ENCODE results near the gene MTG2. TPM values are rescaled to one million over a fixed set of nuclear protein-coding genes. Genes with fewer than 3 reads are reported as not detected.
A peak's percentile ranks its signal among the peaks of the same experiment; 100 is the strongest.
"Not testable (repeated sequence)": the region's sequence is repeated elsewhere in the genome, so short reads cannot be mapped to it uniquely, and the experiment has no call there.

The MTG2 gene
- polyA plus RNA-seq, 1 donor = 30.9 TPM

DNA sequence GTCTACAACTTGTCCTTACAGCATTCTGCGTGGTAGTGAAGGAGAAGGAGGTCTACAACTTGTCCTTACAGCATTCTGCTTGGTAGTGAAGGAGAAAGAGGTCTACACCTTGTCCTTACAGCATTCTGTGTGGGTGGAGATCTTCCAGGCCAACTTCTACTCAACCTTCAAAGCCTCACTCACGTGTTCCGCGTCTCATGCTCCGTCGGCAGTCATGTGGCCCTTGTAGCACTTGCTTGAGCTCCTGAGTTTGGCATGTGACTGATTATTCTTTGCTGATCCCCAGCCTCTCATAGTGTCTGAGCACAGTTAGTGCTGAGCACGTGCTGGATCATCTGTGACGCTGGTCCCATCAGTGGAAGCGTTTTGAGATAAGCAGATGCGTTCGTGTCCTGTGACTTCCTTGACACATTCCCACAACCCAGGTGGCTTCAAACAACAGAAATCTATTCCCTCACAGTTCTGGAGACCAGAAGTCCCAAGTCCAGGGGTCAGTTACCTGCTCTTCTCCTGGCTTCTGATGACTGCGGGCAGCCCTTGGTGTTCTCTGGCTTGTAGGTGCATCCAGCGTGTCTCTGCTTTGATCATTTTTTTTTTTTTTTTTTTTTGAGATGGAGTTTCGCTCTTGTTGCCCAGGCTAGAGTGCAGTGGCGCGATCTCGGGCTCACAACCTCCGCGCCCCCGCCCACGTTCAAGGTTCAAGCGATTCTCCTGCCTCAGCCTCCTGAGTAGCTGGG, 36.6 kb upstream of the MTG2 start:
- H3K27me3 ChIP-seq (ENCODE audit: control insufficient read depth, insufficient read depth, low read length) = no peaks in the 10 kb centered on the region
- H3K4me3 ChIP-seq (ENCODE audit: low read length) = no peak overlapping the region
- no CpG with 5 or more reads among the region's 22 CpGs for WGBS (ENCODE audit: insufficient coverage, low lambda C conversion rate)
- no peaks in the 10 kb centered on the region for H3K9me3 ChIP-seq (ENCODE audit: control insufficient read depth, low read depth, low read length)
- peaks cover 11% of the 10 kb centered on the region for H3K4me1 ChIP-seq (ENCODE audit: control insufficient read depth, insufficient read depth, low read length)
- peaks cover 2% of the 10 kb centered on the region for H3K36me3 ChIP-seq (ENCODE audit: control insufficient read depth, insufficient read depth, low read length)
- H3K27ac ChIP-seq (ENCODE audit: low read length) = peak overlapping the region; percentile 44
- DNase-seq = peak; percentile 65 to 79

DNA sequence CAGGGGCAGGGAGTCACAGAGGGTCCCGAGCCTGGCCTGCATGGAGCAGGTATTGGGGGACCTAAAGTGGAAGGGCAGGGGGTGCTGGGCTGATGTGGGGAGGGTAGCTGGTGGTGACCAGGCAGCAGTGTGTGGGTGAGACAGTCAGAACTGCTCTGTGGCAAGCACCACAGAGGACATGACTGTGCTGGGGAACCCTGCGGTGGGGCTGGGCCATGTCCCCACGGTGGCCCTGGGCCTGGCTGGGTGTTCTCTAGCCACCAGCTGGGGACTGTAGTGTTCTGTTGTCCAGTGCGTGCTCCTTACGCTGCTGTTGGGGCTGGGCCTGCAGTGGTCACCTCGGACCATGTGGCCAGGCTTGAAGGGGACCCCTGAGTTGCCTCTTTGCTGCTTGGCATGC, 35.7 kb upstream of the MTG2 start:
- H3K27ac ChIP-seq (ENCODE audit: low read length) = no peak overlapping the region
- WGBS (ENCODE audit: insufficient coverage, low lambda C conversion rate) = no CpG with 5 or more reads among the region's 6 CpGs
- H3K4me1 ChIP-seq (ENCODE audit: control insufficient read depth, insufficient read depth, low read length) = peaks cover 3% of the 10 kb centered on the region
- H3K27me3 ChIP-seq (ENCODE audit: control insufficient read depth, insufficient read depth, low read length) = no peaks in the 10 kb centered on the region
- peaks cover under 1% of the 10 kb centered on the region for H3K36me3 ChIP-seq (ENCODE audit: control insufficient read depth, insufficient read depth, low read length)
- no peak for DNase-seq
- H3K4me3 ChIP-seq (ENCODE audit: low read length) = no peak overlapping the region
- H3K9me3 ChIP-seq (ENCODE audit: control insufficient read depth, low read depth, low read length) = no peaks in the 10 kb centered on the region

DNA sequence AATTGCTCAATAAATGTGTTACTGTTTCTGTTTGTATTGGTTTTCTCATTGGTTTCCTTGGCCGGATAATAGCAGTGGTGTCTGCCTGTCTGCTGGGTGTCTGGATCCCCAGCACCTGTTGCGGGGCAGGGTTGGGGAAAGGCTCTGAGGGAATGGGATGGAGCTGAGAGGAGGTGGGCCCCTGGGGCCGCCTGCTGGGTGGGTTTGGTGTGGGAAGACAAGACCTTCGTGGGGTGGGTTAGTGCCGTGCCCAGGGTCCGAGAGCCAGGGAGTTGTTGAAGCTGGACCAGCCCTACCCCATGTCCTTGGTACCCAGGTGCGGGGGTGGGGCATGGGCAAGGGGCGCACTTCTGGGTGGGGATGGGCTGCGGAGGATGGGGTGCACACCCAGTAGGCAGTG, 35.3 kb upstream of the MTG2 start:
- Histone ChIP-seq H3K36me3 (ENCODE audit: control insufficient read depth, insufficient read depth, low read length) (peaks cover 2% of the 10 kb centered on the region), H3K4me3 (ENCODE audit: low read length) (no peak overlapping the region), H3K27ac (ENCODE audit: low read length) (no peak overlapping the region), H3K4me1 (ENCODE audit: control insufficient read depth, insufficient read depth, low read length) (peaks cover 3% of the 10 kb centered on the region), H3K9me3 (ENCODE audit: control insufficient read depth, low read depth, low read length) (no peaks in the 10 kb centered on the region), H3K27me3 (ENCODE audit: control insufficient read depth, insufficient read depth, low read length) (no peaks in the 10 kb centered on the region)
- no peak for DNase-seq
- WGBS (ENCODE audit: insufficient coverage, low lambda C conversion rate) = no CpG with 5 or more reads among the region's 9 CpGs

DNA sequence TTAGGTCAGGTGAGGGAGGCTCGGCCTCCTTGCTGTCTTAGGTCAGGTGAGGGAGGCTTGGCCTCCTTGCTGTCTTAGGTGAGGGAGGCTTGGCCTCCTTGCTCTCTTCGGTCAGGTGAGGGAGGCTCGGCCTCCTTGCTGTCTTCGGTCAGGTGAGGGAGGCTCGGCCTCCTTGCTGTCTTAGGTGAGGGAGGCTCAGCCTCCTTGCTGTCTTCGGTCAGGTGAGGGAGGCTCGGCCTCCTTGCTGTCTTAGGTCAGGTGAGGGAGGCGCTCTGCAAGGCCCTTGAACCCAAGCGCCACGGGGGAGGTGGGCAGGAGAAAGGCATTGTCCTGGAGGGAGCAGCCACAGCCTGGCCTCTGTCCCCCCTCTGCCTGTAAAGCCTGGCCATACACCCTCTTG, 34.4 kb upstream of the MTG2 start:
- no CpG with 5 or more reads among the region's 10 CpGs for WGBS (ENCODE audit: insufficient coverage, low lambda C conversion rate)
- H3K27ac ChIP-seq (ENCODE audit: low read length); H3K27me3 ChIP-seq (ENCODE audit: control insufficient read depth, insufficient read depth, low read length); H3K4me1 ChIP-seq (ENCODE audit: control insufficient read depth, insufficient read depth, low read length); H3K36me3 ChIP-seq (ENCODE audit: control insufficient read depth, insufficient read depth, low read length); H3K4me3 ChIP-seq (ENCODE audit: low read length); H3K9me3 ChIP-seq (ENCODE audit: control insufficient read depth, low read depth, low read length); DNase-seq: not testable (repeated sequence)

DNA sequence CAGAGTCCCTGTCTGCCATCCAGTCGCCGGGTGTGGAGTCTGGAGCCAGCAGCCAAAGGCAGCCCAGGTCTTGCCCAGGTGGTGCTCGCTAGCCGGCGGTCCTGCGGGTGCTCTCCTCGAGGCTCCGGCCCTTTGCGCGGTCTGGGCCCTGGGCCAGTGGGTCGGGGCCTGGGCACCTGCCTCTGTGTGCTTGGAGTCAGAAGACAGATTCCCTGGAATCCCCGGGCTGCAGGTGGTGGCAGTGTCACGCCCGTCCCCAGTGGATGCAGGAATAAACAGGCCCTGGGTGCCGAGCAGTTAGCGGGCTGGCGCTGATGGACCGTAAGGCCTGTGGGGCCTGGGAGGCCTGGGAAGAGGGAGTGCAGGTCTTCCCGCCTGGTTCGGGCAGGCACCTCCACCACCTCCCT, 33.9 kb upstream of the MTG2 start:
- H3K4me1 ChIP-seq (ENCODE audit: control insufficient read depth, insufficient read depth, low read length) = peaks cover 3% of the 10 kb centered on the region
- no peak overlapping the region for H3K27ac ChIP-seq (ENCODE audit: low read length)
- no peaks in the 10 kb centered on the region for H3K9me3 ChIP-seq (ENCODE audit: control insufficient read depth, low read depth, low read length)
- no peak overlapping the region for H3K4me3 ChIP-seq (ENCODE audit: low read length)
- no peak for DNase-seq
- no CpG with 5 or more reads among the region's 20 CpGs for WGBS (ENCODE audit: insufficient coverage, low lambda C conversion rate)
- H3K36me3 ChIP-seq (ENCODE audit: control insufficient read depth, insufficient read depth, low read length) = peaks cover 6% of the 10 kb centered on the region
- no peaks in the 10 kb centered on the region for H3K27me3 ChIP-seq (ENCODE audit: control insufficient read depth, insufficient read depth, low read length)

DNA sequence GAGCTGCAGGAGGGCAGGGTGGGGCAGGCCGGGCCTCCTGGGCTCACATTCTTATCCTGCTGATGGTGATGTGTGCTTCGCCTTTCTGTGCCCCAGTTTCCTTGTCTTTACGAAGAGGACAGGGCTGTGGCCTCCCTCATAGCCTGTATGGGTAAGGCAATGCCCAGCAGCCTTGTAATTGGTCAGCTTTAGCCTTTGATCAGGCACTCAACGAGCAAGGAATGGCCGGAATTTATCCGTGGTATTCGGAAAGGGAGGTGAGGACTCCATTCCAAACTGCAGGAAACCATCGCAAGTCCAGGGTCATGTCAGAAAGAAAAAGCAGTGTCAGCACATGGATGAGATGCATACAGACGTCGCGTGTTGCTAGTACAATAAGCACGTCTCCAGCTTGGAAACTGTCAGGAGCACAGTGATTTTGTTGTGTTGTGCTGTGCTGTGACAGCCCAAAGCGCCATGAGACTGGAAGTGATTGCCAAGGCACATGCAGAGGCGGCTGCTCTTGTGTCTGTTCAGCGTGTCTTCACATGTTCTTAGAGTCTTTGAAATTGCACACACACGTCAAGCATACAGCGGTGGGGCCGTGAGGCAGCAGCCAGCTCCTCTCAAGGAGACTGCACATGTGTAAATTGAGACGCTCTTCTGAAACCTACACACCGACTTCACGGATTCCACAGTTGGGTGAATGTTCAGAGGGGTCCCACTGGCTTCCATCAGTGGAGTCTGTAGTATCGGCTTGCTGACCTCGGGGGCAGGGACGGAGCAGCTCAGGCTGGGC, 33.1 kb upstream of the MTG2 start:
- DNase-seq = no peak
- peaks cover 12% of the 10 kb centered on the region for H3K36me3 ChIP-seq (ENCODE audit: control insufficient read depth, insufficient read depth, low read length)
- no peaks in the 10 kb centered on the region for H3K9me3 ChIP-seq (ENCODE audit: control insufficient read depth, low read depth, low read length)
- no peak overlapping the region for H3K27ac ChIP-seq (ENCODE audit: low read length)
- 0% methylated on average over 1 of the region's 24 CpGs for WGBS (ENCODE audit: insufficient coverage, low lambda C conversion rate)
- H3K27me3 ChIP-seq (ENCODE audit: control insufficient read depth, insufficient read depth, low read length) = no peaks in the 10 kb centered on the region
- H3K4me3 ChIP-seq (ENCODE audit: low read length) = no peak overlapping the region
- peaks cover 3% of the 10 kb centered on the region for H3K4me1 ChIP-seq (ENCODE audit: control insufficient read depth, insufficient read depth, low read length)

DNA sequence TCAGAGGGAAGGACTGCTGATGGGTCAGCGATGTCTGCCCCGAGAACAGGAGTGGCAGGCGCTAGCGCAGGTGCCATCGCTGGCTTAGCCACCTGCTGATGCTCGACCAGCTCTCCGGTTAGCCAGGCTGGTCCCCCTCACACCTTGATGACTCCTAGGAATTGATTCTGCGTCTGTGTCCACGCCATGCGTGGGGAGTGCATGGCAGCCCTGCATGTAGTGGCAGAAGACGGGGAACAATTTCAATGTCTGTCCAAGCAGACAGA, 32.6 kb upstream of the MTG2 start:
- H3K27me3 ChIP-seq (ENCODE audit: control insufficient read depth, insufficient read depth, low read length) = no peaks in the 10 kb centered on the region
- WGBS (ENCODE audit: insufficient coverage, low lambda C conversion rate) = no CpG with 5 or more reads among the region's 11 CpGs
- no peaks in the 10 kb centered on the region for H3K4me1 ChIP-seq (ENCODE audit: control insufficient read depth, insufficient read depth, low read length)

DNA sequence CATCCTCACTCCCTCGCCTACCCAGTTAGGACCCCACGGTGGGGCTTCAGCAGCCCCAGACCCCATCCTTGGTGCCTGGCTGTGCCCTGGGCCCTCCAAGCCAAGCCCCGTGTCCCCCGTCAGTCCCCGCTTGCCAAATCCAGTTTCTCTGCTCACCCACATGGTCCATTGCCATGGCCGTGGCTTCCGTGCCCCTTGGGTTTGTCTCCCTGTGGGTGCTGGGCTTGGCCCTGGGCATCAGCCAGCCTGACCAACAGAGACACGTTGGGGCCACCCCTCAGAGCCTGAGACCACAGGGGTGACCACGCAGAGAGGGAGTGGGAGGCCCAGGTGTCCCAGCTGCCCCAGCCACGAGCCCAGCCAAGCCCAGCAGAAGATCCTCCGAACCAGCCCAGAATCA, 31.6 kb upstream of the MTG2 start:
- no peak overlapping the region for H3K27ac ChIP-seq (ENCODE audit: low read length)
- no peaks in the 10 kb centered on the region for H3K4me1 ChIP-seq (ENCODE audit: control insufficient read depth, insufficient read depth, low read length)
- H3K27me3 ChIP-seq (ENCODE audit: control insufficient read depth, insufficient read depth, low read length) = no peaks in the 10 kb centered on the region
- H3K4me3 ChIP-seq (ENCODE audit: low read length) = no peak overlapping the region
- DNase-seq = no peak
- H3K9me3 ChIP-seq (ENCODE audit: control insufficient read depth, low read depth, low read length) = no peaks in the 10 kb centered on the region
- H3K36me3 ChIP-seq (ENCODE audit: control insufficient read depth, insufficient read depth, low read length) = peaks cover 20% of the 10 kb centered on the region
- WGBS (ENCODE audit: insufficient coverage, low lambda C conversion rate) = no CpG with 5 or more reads among the region's 11 CpGs

More for the DNA sequence above, 32.6 kb upstream of the MTG2 start:
- no peak overlapping the region for H3K4me3 ChIP-seq (ENCODE audit: low read length)
- DNase-seq = no peak
- H3K36me3 ChIP-seq (ENCODE audit: control insufficient read depth, insufficient read depth, low read length) = peaks cover 15% of the 10 kb centered on the region
- no peak overlapping the region for H3K27ac ChIP-seq (ENCODE audit: low read length)
- no peaks in the 10 kb centered on the region for H3K9me3 ChIP-seq (ENCODE audit: control insufficient read depth, low read depth, low read length)

DNA sequence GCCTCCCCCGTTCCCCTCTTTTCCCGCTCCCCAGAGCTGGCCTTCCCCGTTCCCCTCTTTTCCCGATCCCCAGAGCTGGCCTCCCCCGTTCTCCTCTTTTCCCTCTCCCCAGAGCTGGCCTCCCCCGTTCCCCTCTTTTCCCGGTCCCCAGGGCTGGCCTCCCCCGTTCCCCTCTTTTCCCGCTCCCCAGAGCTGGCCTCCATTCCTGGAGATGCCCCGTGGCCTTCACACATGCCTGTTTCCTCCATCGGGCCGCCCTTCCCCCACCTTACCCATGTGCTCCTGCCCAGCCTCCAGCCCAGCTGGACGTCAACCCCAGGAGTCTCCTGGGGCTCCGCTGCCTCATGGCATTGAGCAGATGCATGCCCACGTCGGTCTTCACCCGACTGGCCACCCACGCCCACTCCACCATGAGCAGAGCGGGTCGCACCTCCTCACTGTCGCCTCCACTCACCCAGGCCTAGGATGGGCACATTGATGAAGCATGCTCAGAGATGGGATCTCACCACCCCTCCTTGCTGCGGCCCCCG, 30.9 kb upstream of the MTG2 start:
- DNase-seq = no peak
- no peaks in the 10 kb centered on the region for H3K4me1 ChIP-seq (ENCODE audit: control insufficient read depth, insufficient read depth, low read length)

DNA sequence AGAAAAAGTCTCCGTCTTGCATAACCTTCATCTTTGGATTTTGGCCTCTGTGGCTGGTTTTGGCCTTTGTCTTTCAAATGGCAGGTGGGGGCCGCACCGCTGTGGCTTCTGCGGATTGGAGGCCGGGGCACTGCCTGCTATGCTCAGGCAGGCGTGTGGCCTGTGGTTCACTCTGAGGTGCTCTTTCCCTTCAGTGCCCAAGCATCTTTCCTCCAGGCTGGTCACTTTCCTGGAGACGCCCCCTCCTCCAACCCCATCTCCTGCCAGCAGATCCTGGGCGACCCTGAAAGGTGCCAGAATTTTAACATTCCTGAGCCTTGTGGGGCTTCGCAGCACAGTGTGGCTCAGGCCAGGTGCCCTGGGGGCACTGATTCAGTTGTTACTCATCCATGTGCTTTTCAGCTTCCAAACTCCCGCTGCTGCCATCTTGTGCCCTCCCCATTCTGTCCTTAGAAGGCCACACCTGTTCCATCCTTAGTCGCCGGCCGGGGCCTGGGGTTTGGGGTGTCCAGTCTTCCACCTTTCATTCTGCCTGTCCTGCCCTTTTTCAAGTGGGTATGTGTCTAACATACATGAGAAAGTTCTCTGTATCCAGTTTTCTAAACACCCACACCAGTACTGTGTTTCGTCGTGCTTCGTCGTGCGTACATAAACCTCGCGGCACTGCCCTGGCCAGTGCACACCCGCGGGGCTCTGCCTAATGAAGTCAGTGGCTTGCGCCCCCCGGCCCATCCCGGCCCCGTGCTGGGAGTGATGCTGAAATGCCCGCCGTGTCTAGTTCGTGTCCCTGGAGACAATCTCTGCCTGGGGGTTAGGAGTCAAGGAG, 27.2 kb upstream of the MTG2 start:
- Histone ChIP-seq H3K36me3 (ENCODE audit: control insufficient read depth, insufficient read depth, low read length) (peaks cover 34% of the 10 kb centered on the region), H3K27me3 (ENCODE audit: control insufficient read depth, insufficient read depth, low read length) (no peaks in the 10 kb centered on the region), H3K4me1 (ENCODE audit: control insufficient read depth, insufficient read depth, low read length) (no peaks in the 10 kb centered on the region), H3K27ac (ENCODE audit: low read length) (no peak overlapping the region), H3K9me3 (ENCODE audit: control insufficient read depth, low read depth, low read length) (no peaks in the 10 kb centered on the region), H3K4me3 (ENCODE audit: low read length) (no peak overlapping the region)
- no peak for DNase-seq
- WGBS (ENCODE audit: insufficient coverage, low lambda C conversion rate) = no CpG with 5 or more reads among the region's 29 CpGs

More for the DNA sequence above, 30.9 kb upstream of the MTG2 start:
- 80% methylated on average over 1 of the region's 23 CpGs for WGBS (ENCODE audit: insufficient coverage, low lambda C conversion rate)
- Histone ChIP-seq H3K4me3 (ENCODE audit: low read length) (no peak overlapping the region), H3K27me3 (ENCODE audit: control insufficient read depth, insufficient read depth, low read length) (no peaks in the 10 kb centered on the region), H3K27ac (ENCODE audit: low read length) (no peak overlapping the region), H3K36me3 (ENCODE audit: control insufficient read depth, insufficient read depth, low read length) (peaks cover 20% of the 10 kb centered on the region), H3K9me3 (ENCODE audit: control insufficient read depth, low read depth, low read length) (no peaks in the 10 kb centered on the region)

Measured in large intestine (tissue), 3 donors.